ENCODE data around the gene ERO1B.

Gene ERO1B

DNA sequence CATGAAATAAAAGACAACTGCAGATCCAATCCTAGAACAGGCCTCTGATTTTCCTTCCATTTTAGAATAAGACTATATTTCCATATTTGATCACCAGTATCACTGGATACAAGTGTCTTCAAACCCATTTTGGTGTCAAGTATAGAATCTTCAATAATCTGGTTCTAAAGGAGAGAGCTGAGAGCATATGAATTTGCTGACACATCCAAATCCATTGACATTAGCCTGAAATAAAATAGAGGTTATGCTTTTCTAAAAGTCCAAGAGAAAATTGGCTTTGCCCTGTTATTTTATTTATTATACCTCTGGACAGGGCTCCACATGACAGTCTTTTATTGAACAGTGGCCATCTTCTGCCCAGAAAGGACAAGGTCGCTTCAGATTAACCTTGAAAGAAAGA, 28.6 kb downstream of the ERO1B start:
- Histone ChIP-seq H4K20me1 (ENCODE audit: insufficient read depth, low read length, poor library complexity, severe bottlenecking) (no peaks in the 10 kb centered on the region), H3K4me1 (ENCODE audit: insufficient read depth, low read length, poor library complexity, severe bottlenecking) (no peaks in the 10 kb centered on the region), H3K4me3 (ENCODE audit: low read length, poor library complexity, severe bottlenecking) (no peak overlapping the region), H3K9ac (ENCODE audit: low read depth, low read length, poor library complexity, severe bottlenecking) (no peak overlapping the region), H3K9me2 (replicated peaks; ENCODE audit: low read depth, low read length) (no peaks in the 10 kb centered on the region), H2AFZ (ENCODE audit: low read length) (no peak overlapping the region), H3K9me3 (ENCODE audit: insufficient read depth, low read depth, low read length) (peaks cover 10% of the 10 kb centered on the region; the same call in 1 of the 2 replicates), H3K4me2 (ENCODE audit: low read depth, low read length, poor library complexity, severe bottlenecking) (no peak overlapping the region), H3K79me2 (ENCODE audit: insufficient read depth, low read length) (peaks cover 7% of the 10 kb centered on the region; the same call in 1 of the 2 replicates), H3K27me3 (ENCODE audit: insufficient read depth, low read length, poor library complexity, severe bottlenecking) (no peaks in the 10 kb centered on the region), H3F3A (ENCODE audit: low read depth) (no peaks in the 10 kb centered on the region), H3K36me3 (ENCODE audit: insufficient read depth, low read length) (peaks cover 19% of the 10 kb centered on the region; the same call in 1 of the 2 replicates)
- TF ChIP-seq EZH2phosphoT487 (IDR thresholded peaks at IDR 0.05; ENCODE audit: borderline replicate concordance), result no peak
- TF ChIP-seq, protein P1, sequence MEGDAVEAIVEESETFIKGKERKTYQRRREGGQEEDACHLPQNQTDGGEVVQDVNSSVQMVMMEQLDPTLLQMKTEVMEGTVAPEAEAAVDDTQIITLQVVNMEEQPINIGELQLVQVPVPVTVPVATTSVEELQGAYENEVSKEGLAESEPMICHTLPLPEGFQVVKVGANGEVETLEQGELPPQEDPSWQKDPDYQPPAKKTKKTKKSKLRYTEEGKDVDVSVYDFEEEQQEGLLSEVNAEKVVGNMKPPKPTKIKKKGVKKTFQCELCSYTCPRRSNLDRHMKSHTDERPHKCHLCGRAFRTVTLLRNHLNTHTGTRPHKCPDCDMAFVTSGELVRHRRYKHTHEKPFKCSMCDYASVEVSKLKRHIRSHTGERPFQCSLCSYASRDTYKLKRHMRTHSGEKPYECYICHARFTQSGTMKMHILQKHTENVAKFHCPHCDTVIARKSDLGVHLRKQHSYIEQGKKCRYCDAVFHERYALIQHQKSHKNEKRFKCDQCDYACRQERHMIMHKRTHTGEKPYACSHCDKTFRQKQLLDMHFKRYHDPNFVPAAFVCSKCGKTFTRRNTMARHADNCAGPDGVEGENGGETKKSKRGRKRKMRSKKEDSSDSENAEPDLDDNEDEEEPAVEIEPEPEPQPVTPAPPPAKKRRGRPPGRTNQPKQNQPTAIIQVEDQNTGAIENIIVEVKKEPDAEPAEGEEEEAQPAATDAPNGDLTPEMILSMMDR (conservative IDR thresholded peaks at IDR 0.05; ENCODE audit: low read length), result no peak

DNA sequence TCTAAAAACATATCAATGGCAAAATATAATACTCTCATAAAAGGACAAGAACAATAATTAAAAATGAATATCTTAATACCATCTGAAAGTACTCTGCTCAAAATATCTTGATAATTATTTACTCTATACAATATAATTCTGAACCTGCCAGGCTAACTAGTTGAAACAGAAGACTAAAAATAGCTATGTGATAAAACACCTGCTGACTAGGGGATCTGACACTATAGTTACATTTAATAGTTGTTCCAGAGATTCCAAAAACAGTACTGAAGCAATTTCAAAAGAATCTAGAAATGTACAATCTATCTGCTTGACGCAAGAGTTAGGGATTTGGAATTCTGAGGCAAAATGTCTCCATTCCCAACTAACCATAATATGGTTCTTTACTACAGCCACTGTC, 30.2 kb downstream of the ERO1B start:
- no peak overlapping the region for H3K9ac ChIP-seq (ENCODE audit: low read depth, low read length, poor library complexity, severe bottlenecking)
- no peaks in the 10 kb centered on the region for H4K20me1 ChIP-seq (ENCODE audit: insufficient read depth, low read length, poor library complexity, severe bottlenecking)
- H3K4me3 ChIP-seq (ENCODE audit: low read length, poor library complexity, severe bottlenecking), result no peak overlapping the region
- no peaks in the 10 kb centered on the region for H3F3A ChIP-seq (ENCODE audit: low read depth)
- no peak overlapping the region for H2AFZ ChIP-seq (ENCODE audit: low read length)
- H3K36me3 ChIP-seq (ENCODE audit: insufficient read depth, low read length), result peaks cover 12% of the 10 kb centered on the region; the same call in 1 of the 2 replicates
- no peaks in the 10 kb centered on the region for H3K79me2 ChIP-seq (ENCODE audit: insufficient read depth, low read length)
- H3K27me3 ChIP-seq (ENCODE audit: insufficient read depth, low read length, poor library complexity, severe bottlenecking), result no peaks in the 10 kb centered on the region
- TF ChIP-seq EZH2phosphoT487 (IDR thresholded peaks at IDR 0.05; ENCODE audit: borderline replicate concordance), result no peak
- TF ChIP-seq, protein P1 (conservative IDR thresholded peaks at IDR 0.05; ENCODE audit: low read length), result no peak
- no peaks in the 10 kb centered on the region for H3K4me1 ChIP-seq (ENCODE audit: insufficient read depth, low read length, poor library complexity, severe bottlenecking)
- H3K9me2 ChIP-seq (replicated peaks; ENCODE audit: low read depth, low read length), result no peaks in the 10 kb centered on the region
- no peak overlapping the region for H3K4me2 ChIP-seq (ENCODE audit: low read depth, low read length, poor library complexity, severe bottlenecking)
- H3K9me3 ChIP-seq (ENCODE audit: insufficient read depth, low read depth, low read length), result no peaks in the 10 kb centered on the region

DNA sequence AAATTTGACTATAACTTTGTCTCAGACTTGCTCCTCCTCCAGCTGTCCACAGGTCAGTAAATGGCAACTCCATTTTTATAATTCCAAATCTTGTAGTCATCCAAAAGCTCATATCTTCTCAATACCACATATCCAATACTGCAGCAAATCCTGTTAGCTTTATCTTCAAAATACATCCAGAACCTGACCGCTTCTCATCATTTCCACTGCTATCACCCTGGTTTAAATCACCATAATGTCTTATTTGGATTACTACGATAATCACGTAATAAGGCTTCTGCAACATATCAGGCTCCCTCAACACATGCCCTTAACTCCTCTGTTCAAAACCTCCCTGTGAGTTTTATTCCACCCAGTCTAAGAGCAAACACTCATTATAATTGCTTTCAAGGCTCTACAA, 34.5 kb downstream of the ERO1B start:
- H3K4me3 ChIP-seq (ENCODE audit: low read length, poor library complexity, severe bottlenecking), result no peak overlapping the region
- no peaks in the 10 kb centered on the region for H4K20me1 ChIP-seq (ENCODE audit: insufficient read depth, low read length, poor library complexity, severe bottlenecking)
- H3K9me3 ChIP-seq (ENCODE audit: insufficient read depth, low read depth, low read length), result no peaks in the 10 kb centered on the region
- H3K9ac ChIP-seq (ENCODE audit: low read depth, low read length, poor library complexity, severe bottlenecking), result no peak overlapping the region
- H3K27me3 ChIP-seq (ENCODE audit: insufficient read depth, low read length, poor library complexity, severe bottlenecking), result no peaks in the 10 kb centered on the region
- H3F3A ChIP-seq (ENCODE audit: low read depth), result no peaks in the 10 kb centered on the region
- no peaks in the 10 kb centered on the region for H3K4me1 ChIP-seq (ENCODE audit: insufficient read depth, low read length, poor library complexity, severe bottlenecking)
- H3K36me3 ChIP-seq (ENCODE audit: insufficient read depth, low read length), result peaks cover 16% of the 10 kb centered on the region; the same call in 1 of the 2 replicates
- no peak overlapping the region for H2AFZ ChIP-seq (ENCODE audit: low read length)
- TF ChIP-seq, protein P1 (conservative IDR thresholded peaks at IDR 0.05; ENCODE audit: low read length), result no peak
- TF ChIP-seq EZH2phosphoT487 (IDR thresholded peaks at IDR 0.05; ENCODE audit: borderline replicate concordance), result no peak
- H3K9me2 ChIP-seq (replicated peaks; ENCODE audit: low read depth, low read length), result no peaks in the 10 kb centered on the region
- H3K79me2 ChIP-seq (ENCODE audit: insufficient read depth, low read length), result no peaks in the 10 kb centered on the region
- H3K4me2 ChIP-seq (ENCODE audit: low read depth, low read length, poor library complexity, severe bottlenecking), result no peak overlapping the region

Data from Loucy (cell line).